ENCODE measurements around the gene ZNF25. TPM values are rescaled to one million over a fixed set of nuclear protein-coding genes. Genes with fewer than 3 reads are reported as not detected.

The ZNF25 gene
- 17.2 and 18.1 TPM in 2 replicates for total RNA-seq

DNA sequence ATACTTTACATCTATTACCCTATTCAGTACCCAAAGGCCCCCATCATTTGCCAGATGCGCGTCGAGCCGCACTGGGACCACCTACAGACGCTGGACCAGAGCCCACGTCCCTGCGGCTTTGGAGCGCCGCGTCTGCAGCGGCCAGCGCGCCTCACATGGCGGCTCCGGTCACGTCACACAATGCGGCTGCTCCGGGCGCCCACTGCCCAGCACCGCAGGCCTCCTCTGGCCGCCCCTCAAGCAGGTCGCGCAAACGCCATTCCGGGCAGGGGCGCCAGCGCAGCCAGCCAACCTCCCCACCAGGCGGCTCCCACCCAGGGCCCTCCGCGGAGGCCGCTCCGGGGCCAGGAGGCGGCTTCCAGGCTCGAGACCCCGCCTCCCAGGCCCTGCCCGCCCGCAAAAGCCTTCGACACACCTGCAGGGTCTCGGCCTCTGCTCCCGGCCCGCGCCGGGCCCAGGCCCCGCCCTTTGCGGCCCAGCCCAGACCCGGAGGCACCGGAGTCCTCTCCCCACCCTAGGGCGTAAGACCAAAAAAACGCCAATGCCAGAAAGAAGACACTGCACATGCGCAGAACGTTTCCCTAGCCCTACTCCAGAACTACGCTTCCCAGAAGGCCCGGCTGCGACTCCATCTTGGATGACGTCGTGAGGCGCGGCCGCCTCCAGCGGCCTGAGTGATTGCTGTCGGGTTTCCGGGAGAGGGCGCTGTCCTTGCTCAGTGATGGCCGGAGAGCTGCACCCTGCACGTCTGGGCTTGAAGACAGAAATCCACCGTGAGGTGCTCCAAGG is at the start of gene ZNF25:
Gene ZNF25 (minus strand): TSS at position 557 of the 789 bp plus-strand sequence. CDS start 4,925 bp downstream, outside the sequence.

GRCh38 chr10:38010119-38010903 is 33.9 kb upstream of the ZNF25 start, which contains the start of gene ZNF33A:
Gene ZNF33A (plus strand): TSS chr10:38010675. CDS start chr10:38012342, 1,667 bp downstream.

Other genes with a start within 250 kb of the ZNF25 start
- gene ZNF248, start 119.0 kb downstream of the ZNF25 start, total RNA-seq = 10.4 and 14.8 TPM in 2 replicates
- 14.3 and 16.5 TPM in 2 replicates for gene ZNF33A, start 34.0 kb upstream of the ZNF25 start, total RNA-seq
- 12.8 and 17.1 TPM in 2 replicates for gene ZNF37A, start 117.7 kb upstream of the ZNF25 start, total RNA-seq

All from smooth muscle cell of the umbilical artery (primary cell).